Naive B cell (primary cell): ENCODE measurements around the gene RNF5. TPM values are rescaled to one million over a fixed set of nuclear protein-coding genes. Genes with fewer than 3 reads are reported as not detected.
A peak's percentile ranks its signal among the peaks of the same experiment; 100 is the strongest.
"Not testable (repeated sequence)": the region's sequence is repeated elsewhere in the genome, so short reads cannot be mapped to it uniquely, and the experiment has no call there.

Experiments
- ATAC-seq, 2 donors: fragments of 150-1000 bp; cut with Tn5 transposase; 2 replicates each; pipeline ENCODE4 v1.10.0; 2021; ENCODE audit warnings: low read depth in 2 of 2, mild to moderate bottlenecking in 2 of 2, moderate library complexity in 2 of 2
- DNase-seq: peaks from one replicate; pipeline ENCODE4 v3.0.0; 2022
- H3K27ac Mint-ChIP-seq, 6 donors: one replicate each; pipeline ENCODE4 v1.8.0; 2020 to 2022; ENCODE audit warnings: mild to moderate bottlenecking in 6 of 6, mixed read lengths in 6 of 6, moderate library complexity in 5 of 6, inconsistent platforms in 2 of 6
- H3K27me3 Mint-ChIP-seq, 3 donors: one replicate each; pipeline ENCODE4 v1.8.0; 2021 to 2022; ENCODE audit warnings: mixed read lengths in 3 of 3, mild to moderate bottlenecking in 1 of 3
- H3K36me3 Mint-ChIP-seq, 2 donors: one replicate each; pipeline ENCODE4 v1.8.0; 2020 to 2022; ENCODE audit warnings: mixed read lengths in 2 of 2, inconsistent platforms in 1 of 2, mild to moderate bottlenecking in 1 of 2
- H3K4me1 Mint-ChIP-seq, 3 donors: one replicate each; pipeline ENCODE4 v1.8.0; 2020 to 2022; ENCODE audit warnings: mixed read lengths in 3 of 3, inconsistent platforms in 1 of 3, mild to moderate bottlenecking in 1 of 3, moderate library complexity in 1 of 3
- H3K4me3 Mint-ChIP-seq, 8 donors: one replicate each; pipeline ENCODE4 v1.8.0; 2020 to 2022; ENCODE audit warnings: mild to moderate bottlenecking in 8 of 8, mixed read lengths in 8 of 8, moderate library complexity in 8 of 8, inconsistent platforms in 2 of 8
- H3K9me3 Mint-ChIP-seq, 7 donors: one replicate each; pipeline ENCODE4 v1.8.0; 2020 to 2022; ENCODE audit warnings: mixed read lengths in 7 of 7, mild to moderate bottlenecking in 5 of 7, inconsistent platforms in 2 of 7, moderate library complexity in 1 of 7
- polyA plus RNA-seq, 6 donors: library from polyadenylated mRNA; unstranded; fragments of 300-500 nt; fragmentation: Illumina TruSeq; gene quantifications; one replicate each; pipeline ENCODE4 v1.2.3, GENCODE V29; 2021; ENCODE audit warnings: low read depth in 6 of 6

RNF5 gene
- polyA plus RNA-seq, result 100 to 1,000 TPM in 3 of 6 donors, 10 to 100 TPM in 3; 85.9 to 116 (median 102) TPM

GRCh38 chr6:32177788-32178546, at the start of gene RNF5:
Gene RNF5, plus strand, starts transcription at chr6:32178405. Its CDS starts 107 bp downstream, at chr6:32178512.
- Mint-ChIP-seq H3K36me3 (peaks cover 0 to 11% of the 10 kb centered on the region in 2 donors), H3K4me3 (peak within 1 kb of the TSS; percentile 82 to 100 (median 96)), H3K27me3 (no peaks in the 10 kb centered on the region), H3K9me3 (peaks cover 0 to 4% (median 0%) of the 10 kb centered on the region in 7 donors), H3K27ac (peak within 1 kb of the TSS; percentile 94 to 100 (median 98)), H3K4me1 (peaks cover 65 to 71% (median 66%) of the 10 kb centered on the region in 3 donors)
- ATAC-seq (peak; percentile 80 to 82), DNase-seq (peak; percentile 97)

GRCh38 chr6:32128751-32129296, 49.4 kb upstream of the RNF5 start:
- Mint-ChIP-seq H3K36me3 (peaks cover 0 to 18% of the 10 kb centered on the region in 2 donors), H3K9me3 (peaks cover 0 to 2% (median 0%) of the 10 kb centered on the region in 7 donors), H3K27ac (peak overlapping the region in 5 of 6 donors; percentile 33 to 98 (median 96)), H3K27me3 (peaks cover 3 to 4% (median 4%) of the 10 kb centered on the region in 3 donors), H3K4me3 (peak overlapping the region in 7 of 8 donors; percentile 99 to 100 (median 99)), H3K4me1 (peaks cover 39 to 55% (median 53%) of the 10 kb centered on the region in 3 donors)
- DNase-seq, result no peak
- no peak for ATAC-seq

GRCh38 chr6:32129297-32130088, 48.7 kb upstream of the RNF5 start:
- peak overlapping the region; percentile 93 to 99 (median 97) for H3K4me3 Mint-ChIP-seq
- H3K27me3 Mint-ChIP-seq, result peaks cover 4 to 9% (median 6%) of the 10 kb centered on the region in 3 donors
- ATAC-seq, result no peak
- H3K4me1 Mint-ChIP-seq, result peaks cover 33 to 49% (median 47%) of the 10 kb centered on the region in 3 donors
- no peak for DNase-seq
- H3K36me3 Mint-ChIP-seq, result peaks cover 0 to 11% of the 10 kb centered on the region in 2 donors
- peaks cover 0 to 2% (median 0%) of the 10 kb centered on the region in 7 donors for H3K9me3 Mint-ChIP-seq
- peak overlapping the region; percentile 93 to 97 (median 96) for H3K27ac Mint-ChIP-seq

- Mint-ChIP-seq H3K36me3 (no peaks in the 10 kb centered on the region), H3K27ac (peak overlapping the region in 3 of 6 donors; percentile 10 to 59 (median 27)), H3K9me3 (peaks cover 0 to 2% (median 0%) of the 10 kb centered on the region in 7 donors), H3K4me1 (peaks cover 27 to 43% (median 36%) of the 10 kb centered on the region in 3 donors), H3K27me3 (peaks cover 6 to 21% (median 9%) of the 10 kb centered on the region in 3 donors), H3K4me3 (peak overlapping the region in 7 of 8 donors; percentile 20 to 75 (median 50))
- DNase-seq (no peak), ATAC-seq (no peak)
Measured at GRCh38 chr6:32131439-32131948, 46.7 kb upstream of the RNF5 start.

GRCh38 chr6:32132110-32132509, 46.1 kb upstream of the RNF5 start:
- no peak for ATAC-seq
- no peak for DNase-seq
- peak overlapping the region in 3 of 8 donors; percentile 36 to 42 (median 39) for H3K4me3 Mint-ChIP-seq
- H3K27ac Mint-ChIP-seq, result peak overlapping the region in 1 of 6 donors; percentile 49
- H3K4me1 Mint-ChIP-seq, result peaks cover 22 to 36% (median 30%) of the 10 kb centered on the region in 3 donors
- H3K36me3 Mint-ChIP-seq, result no peaks in the 10 kb centered on the region
- peaks cover 6 to 21% (median 9%) of the 10 kb centered on the region in 3 donors for H3K27me3 Mint-ChIP-seq
- peaks cover 0 to 2% (median 0%) of the 10 kb centered on the region in 7 donors for H3K9me3 Mint-ChIP-seq

- Mint-ChIP-seq H3K4me3 (no peak overlapping the region), H3K27ac (no peak overlapping the region), H3K27me3 (peaks cover 6 to 21% (median 9%) of the 10 kb centered on the region in 3 donors), H3K4me1 (peaks cover 7 to 20% (median 15%) of the 10 kb centered on the region in 3 donors), H3K9me3 (peaks cover 0 to 2% (median 0%) of the 10 kb centered on the region in 7 donors), H3K36me3 (no peaks in the 10 kb centered on the region)
- ATAC-seq (no peak), DNase-seq (no peak)
Measured at GRCh38 chr6:32133786-32134185, 44.4 kb upstream of the RNF5 start.

- DNase-seq (no peak), ATAC-seq (no peak)
- Mint-ChIP-seq H3K4me3 (no peak overlapping the region), H3K9me3 (no peaks in the 10 kb centered on the region), H3K36me3 (no peaks in the 10 kb centered on the region), H3K27me3 (peaks cover 11 to 40% (median 22%) of the 10 kb centered on the region in 3 donors), H3K27ac (no peak overlapping the region), H3K4me1 (peaks cover 0 to 5% (median 0%) of the 10 kb centered on the region in 3 donors)
Measured at GRCh38 chr6:32137454-32137853, 40.8 kb upstream of the RNF5 start.

GRCh38 chr6:32139590-32139989, 38.6 kb upstream of the RNF5 start:
- H3K27me3 Mint-ChIP-seq, result peaks cover 14 to 31% (median 16%) of the 10 kb centered on the region in 3 donors
- DNase-seq, result no peak
- H3K27ac Mint-ChIP-seq, result no peak overlapping the region
- H3K36me3 Mint-ChIP-seq, result no peaks in the 10 kb centered on the region
- peaks cover 0 to 5% (median 0%) of the 10 kb centered on the region in 3 donors for H3K4me1 Mint-ChIP-seq
- no peaks in the 10 kb centered on the region for H3K9me3 Mint-ChIP-seq
- no peak for ATAC-seq
- H3K4me3 Mint-ChIP-seq, result no peak overlapping the region

GRCh38 chr6:32140420-32141046, 37.7 kb upstream of the RNF5 start:
- Mint-ChIP-seq H3K36me3 (no peaks in the 10 kb centered on the region), H3K4me3 (no peak overlapping the region), H3K4me1 (peaks cover 0 to 5% (median 0%) of the 10 kb centered on the region in 3 donors), H3K27me3 (peaks cover 14 to 22% (median 16%) of the 10 kb centered on the region in 3 donors), H3K9me3 (no peaks in the 10 kb centered on the region), H3K27ac (no peak overlapping the region)
- ATAC-seq, result no peak
- DNase-seq, result no peak

GRCh38 chr6:32144238-32144637, 34.0 kb upstream of the RNF5 start:
- peaks cover 40 to 57% (median 52%) of the 10 kb centered on the region in 3 donors for H3K27me3 Mint-ChIP-seq
- H3K4me3 Mint-ChIP-seq, H3K9me3 Mint-ChIP-seq, DNase-seq, ATAC-seq: not testable (repeated sequence)
- peaks cover 13 to 18% (median 15%) of the 10 kb centered on the region in 3 donors for H3K4me1 Mint-ChIP-seq
- peak overlapping the region in 1 of 6 donors; percentile 15 for H3K27ac Mint-ChIP-seq
- peaks cover 0 to 10% of the 10 kb centered on the region in 2 donors for H3K36me3 Mint-ChIP-seq

GRCh38 chr6:32146287-32146686, 31.9 kb upstream of the RNF5 start:
- Mint-ChIP-seq H3K4me3 (no peak overlapping the region), H3K27me3 (peaks cover 48 to 70% (median 66%) of the 10 kb centered on the region in 3 donors), H3K4me1 (peaks cover 25 to 27% (median 26%) of the 10 kb centered on the region in 3 donors), H3K27ac (peak overlapping the region in 1 of 6 donors; percentile 47), H3K36me3 (peaks cover 0 to 10% of the 10 kb centered on the region in 2 donors), H3K9me3 (peaks cover 0 to 8% (median 0%) of the 10 kb centered on the region in 7 donors)
- no peak for ATAC-seq
- no peak for DNase-seq

- Mint-ChIP-seq H3K4me3 (no peak overlapping the region), H3K27me3 (peaks cover 50 to 70% (median 67%) of the 10 kb centered on the region in 3 donors), H3K4me1 (peaks cover 25 to 31% (median 27%) of the 10 kb centered on the region in 3 donors), H3K27ac (peak overlapping the region in 1 of 6 donors; percentile 0), H3K9me3 (peaks cover 0 to 8% (median 0%) of the 10 kb centered on the region in 7 donors), H3K36me3 (peaks cover 0 to 10% of the 10 kb centered on the region in 2 donors)
- no peak for DNase-seq
- no peak for ATAC-seq
Measured at GRCh38 chr6:32146687-32147086, 31.5 kb upstream of the RNF5 start.
